Endometrial microvascular endothelial cells (primary cell): Measurements from ENCODE around the gene ACTR2. TPM values are rescaled to one million over a fixed set of nuclear protein-coding genes. Genes with fewer than 3 reads are reported as not detected.
"Not testable (repeated sequence)": the region's sequence is repeated elsewhere in the genome, so short reads cannot be mapped to it uniquely, and the experiment has no call there.

Source experiments
- in situ Hi-C: cut with HindIII; loops from 2 replicates; pipeline ENCODE4 v1.10.0; 2017; ENCODE audit warnings: low sequenced_read_pairs, low pct_unique_long_range_greater_than_20kb; ENCODE audit errors: inconsistent ontology term
- total RNA-seq: library from RNA; depleted of rRNA; stranded (reverse); fragments of >200 nt; gene quantifications from one replicate; pipeline ENCODE4 v1.2.3, GENCODE V29; 2015; ENCODE audit errors: inconsistent ontology term

ACTR2 gene
- 161 TPM for total RNA-seq

GRCh38 chr2:65227456-65228262, at the start of gene ACTR2:
Gene ACTR2, plus strand, starts transcription at chr2:65227831. Its CDS starts 79 bp downstream, at chr2:65227910.
- in situ Hi-C loops, result no loop called here

- in situ Hi-C loops, result no loop called here
These were observed 45.1 kb upstream of the ACTR2 start for GRCh38 chr2:65182570-65182969.

GRCh38 chr2:65183406-65183805, 44.2 kb upstream of the ACTR2 start:
- in situ Hi-C loops, result not testable (repeated sequence)

GRCh38 chr2:65185012-65185411, 42.6 kb upstream of the ACTR2 start:
- in situ Hi-C loops, result no loop called here

GRCh38 chr2:65186093-65186868, 41.4 kb upstream of the ACTR2 start:
- in situ Hi-C loops, result no loop called here

DNA sequence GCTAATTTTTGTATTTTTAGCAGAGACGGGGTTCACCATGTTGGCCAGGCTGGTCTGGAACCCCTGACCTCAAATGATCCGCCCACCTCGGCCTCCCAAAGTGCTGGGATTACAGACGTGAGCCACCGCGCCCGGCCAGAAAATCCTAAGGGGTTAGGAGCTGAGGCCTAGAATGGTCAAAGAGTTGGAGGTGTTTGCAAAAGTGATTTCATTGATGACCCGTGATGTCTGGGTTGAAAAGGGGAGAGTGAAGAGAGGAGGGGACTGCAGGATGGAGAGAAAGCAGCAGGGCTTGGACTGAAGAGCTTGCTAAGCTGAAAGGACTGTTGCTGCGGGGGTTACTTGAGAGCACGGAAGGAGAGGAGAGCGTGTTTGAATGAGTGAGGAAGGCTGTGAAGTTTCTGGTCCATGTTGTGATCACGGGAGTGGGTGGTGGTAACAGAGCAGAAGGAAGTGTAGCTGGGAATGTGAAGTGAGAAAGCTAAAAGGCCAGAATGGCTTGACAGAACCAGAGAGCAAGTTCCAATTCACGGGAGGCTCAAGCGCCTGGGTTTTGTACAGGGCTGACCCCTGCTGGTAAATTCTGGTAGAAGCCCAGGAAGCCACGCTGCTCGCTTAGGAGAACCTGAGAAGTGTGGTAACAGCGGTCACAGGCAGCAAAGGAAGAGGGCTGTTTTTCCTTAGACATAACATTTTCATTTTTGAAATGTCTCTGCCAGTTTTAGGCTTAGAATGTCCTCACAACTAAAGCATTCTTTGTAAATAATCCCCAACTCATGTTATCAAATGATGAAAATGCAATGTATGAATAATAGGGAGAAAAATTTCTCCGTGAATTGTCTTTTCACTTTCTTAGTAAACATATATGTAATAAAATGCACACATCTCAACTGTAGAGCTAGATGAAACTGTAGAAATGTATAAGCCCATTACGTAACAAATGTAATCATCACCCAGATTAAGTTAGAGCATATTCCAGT, 40.5 kb upstream of the ACTR2 start:
- in situ Hi-C loops, result no loop called here

DNA sequence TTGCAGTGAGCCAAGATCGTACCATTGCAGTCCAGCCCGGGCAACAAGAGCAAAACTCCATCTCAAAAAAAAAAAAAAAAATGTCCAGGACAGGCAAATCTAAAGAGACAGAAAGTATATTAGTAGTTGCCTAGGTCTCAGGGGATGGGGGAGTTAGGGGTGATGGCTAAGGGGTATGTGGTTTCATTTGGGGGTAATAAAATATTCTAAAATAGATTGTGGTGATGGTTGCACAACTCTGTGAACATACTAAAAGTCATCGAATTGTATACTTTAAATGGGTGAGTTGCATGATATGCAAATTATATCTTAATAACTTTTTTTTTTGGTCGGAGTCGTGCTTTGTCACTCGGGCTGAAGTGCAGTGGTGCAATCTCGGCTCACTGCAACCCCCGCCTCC, 34.2 kb upstream of the ACTR2 start:
- in situ Hi-C loops, result no loop called here

DNA sequence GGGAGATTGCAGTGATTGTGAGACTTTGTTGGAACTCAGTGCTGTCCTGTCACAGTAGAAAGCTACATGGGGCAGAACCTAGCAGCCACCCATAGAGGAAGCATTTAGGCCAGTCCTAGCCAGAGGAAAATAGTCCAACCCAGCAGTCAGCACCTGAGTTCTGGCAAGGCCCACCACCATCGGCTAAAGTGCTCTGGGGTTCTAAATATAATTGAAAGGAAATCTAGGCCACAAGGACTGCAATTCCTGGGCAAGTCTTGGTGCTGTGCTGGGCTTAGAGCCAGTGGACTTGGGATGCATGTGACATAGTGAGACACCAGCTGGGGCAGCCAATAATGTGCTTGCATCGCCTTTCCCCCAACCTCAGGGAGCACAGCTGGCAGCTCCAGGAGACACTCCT, 28.9 kb upstream of the ACTR2 start:
- in situ Hi-C loops, result no loop called here

DNA sequence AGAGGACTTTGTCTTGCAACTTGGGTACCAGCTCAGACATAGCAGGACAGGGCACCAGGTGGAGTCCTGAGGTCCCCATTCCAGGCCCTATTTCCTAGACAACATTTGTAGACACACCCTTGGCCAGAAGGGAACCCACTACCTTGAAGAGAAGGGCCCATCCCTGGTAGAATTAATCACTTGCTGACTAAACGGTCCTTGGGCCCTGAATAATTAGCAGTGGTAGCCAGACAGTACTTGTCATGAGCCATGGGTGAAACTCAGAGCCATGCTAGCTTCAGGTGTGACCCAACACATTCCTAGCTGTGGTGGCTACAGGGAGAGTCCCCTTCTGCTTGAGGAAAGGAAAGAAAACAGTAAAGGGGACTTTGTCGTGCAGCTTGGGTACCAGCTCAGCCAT, 28.5 kb upstream of the ACTR2 start:
- in situ Hi-C loops, result no loop called here

DNA sequence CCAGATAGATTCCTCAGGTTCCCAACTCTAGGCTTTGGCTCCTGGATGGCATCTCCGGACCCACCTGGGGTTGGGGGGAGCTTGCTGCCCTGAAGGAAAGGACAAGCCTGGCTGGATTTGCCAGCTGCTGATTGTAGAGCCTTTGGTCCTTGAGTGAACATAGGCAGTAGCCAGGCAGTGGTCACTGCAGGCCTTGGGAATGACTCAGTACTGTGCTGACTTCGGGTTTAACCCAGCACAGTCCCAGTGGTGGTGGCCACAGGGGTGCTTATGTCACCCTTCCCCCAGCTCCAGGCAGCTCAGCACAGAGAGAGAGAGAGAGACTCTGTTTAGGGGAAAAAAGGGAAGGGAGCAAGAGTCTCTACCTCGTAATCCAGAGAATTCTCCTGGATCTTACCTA, 27.7 kb upstream of the ACTR2 start:
- in situ Hi-C loops, result no loop called here

- in situ Hi-C loops, result no loop called here
These were observed 23.0 kb upstream of the ACTR2 start for GRCh38 chr2:65204461-65205210.

- in situ Hi-C loops, result no loop called here
These were observed 15.5 kb upstream of the ACTR2 start for GRCh38 chr2:65212115-65212514.

- in situ Hi-C loops, result no loop called here
These were observed 15.0 kb upstream of the ACTR2 start for GRCh38 chr2:65212619-65213018.

DNA sequence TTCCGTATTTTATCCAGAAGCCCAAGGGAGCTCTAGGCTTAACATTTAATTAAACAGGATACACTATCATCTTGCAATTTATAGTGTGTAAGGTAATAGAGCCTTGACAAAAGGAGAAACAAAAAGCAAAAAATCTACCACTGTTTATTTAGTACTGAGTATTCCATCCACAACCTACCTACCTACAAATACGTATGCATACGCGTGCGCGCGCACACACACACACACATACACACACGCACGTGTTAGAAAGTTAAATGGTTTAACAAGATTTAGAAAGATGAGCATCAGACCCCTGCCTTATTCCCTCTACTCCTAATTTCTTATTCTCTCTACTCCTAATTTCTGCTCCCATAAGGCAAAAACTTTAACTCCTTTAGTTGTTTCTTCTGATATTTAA, 14.6 kb upstream of the ACTR2 start:
- in situ Hi-C loops, result no loop called here

DNA sequence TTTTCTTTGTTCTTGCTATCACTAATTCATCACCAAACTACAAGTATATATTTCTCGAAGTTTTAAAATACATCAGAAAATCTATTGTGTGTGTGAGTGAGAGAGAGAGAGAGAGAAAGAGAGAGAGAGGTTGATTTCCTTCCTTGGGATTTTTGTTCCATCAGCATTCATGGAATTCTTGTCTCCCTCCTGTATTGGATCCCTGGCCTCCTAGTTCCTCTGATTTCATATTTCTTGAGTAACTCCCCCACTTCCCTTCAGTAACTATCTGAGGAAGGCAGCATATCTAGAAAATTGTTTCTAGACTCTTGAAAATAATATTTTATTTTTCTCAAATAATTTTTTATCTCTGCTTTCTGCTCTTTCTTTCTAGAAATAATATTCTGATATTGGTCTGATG, 13.3 kb upstream of the ACTR2 start:
- in situ Hi-C loops, result no loop called here

GRCh38 chr2:65214843-65215242, 12.8 kb upstream of the ACTR2 start:
- in situ Hi-C loops, result no loop called here

DNA sequence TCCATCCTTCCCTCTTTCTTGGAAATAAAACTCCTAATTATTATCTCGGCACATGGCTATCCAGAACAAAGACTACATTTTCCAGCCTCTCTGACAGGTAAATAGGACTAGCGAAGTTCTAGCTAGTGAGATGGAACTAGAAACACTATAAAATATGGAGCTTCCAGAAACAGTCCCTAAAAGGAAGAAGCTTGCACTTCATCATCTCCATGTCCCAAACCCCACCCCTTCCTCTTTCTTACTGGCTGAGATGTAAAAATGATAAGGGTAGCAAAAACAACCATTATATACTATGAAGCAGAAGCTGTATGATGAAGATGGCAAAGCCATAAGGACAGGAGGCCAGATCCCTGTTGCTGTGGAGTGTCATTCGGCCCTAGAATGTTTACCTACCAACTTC, 11.7 kb upstream of the ACTR2 start:
- in situ Hi-C loops, result no loop called here

- in situ Hi-C loops, result no loop called here
These were observed 7.0 kb upstream of the ACTR2 start for GRCh38 chr2:65220432-65221131.
